PC-9 (cell line): ENCODE measurements around the gene SLC9C1. TPM values are rescaled to one million over a fixed set of nuclear protein-coding genes. Genes with fewer than 3 reads are reported as not detected.

ENCODE experiments used
- BruUV-seq: library from RNA; stranded (reverse); fragments of 400-500 nt; replicated peaks from 2 replicates; lab custom pipeline; 2021; lab: Mats Ljungman, UMichigan
- CTCF ChIA-PET: fragments of 300-600 bp; sonication (Branson Sonifier 250); formaldehyde crosslinking; loops from one replicate; lab custom pipeline; 2022; ENCODE audit warnings: antibody characterized with exemption; lab: Charles Lee
- POLR2A ChIA-PET: fragments of 300-600 bp; sonication (Branson Sonifier 250); formaldehyde crosslinking; loops from one replicate; lab custom pipeline; 2022; ENCODE audit warnings: antibody characterized with exemption; ENCODE audit not compliant: unreplicated experiment; lab: Charles Lee
- DNase-seq, 2 experiments: peaks; one replicate each; pipeline versions ENCODE4 v3.0.0 to v3.0.0-alpha.2; 2015 to 2022; ENCODE audit warnings: mixed read lengths in 1 of 2
- H2AFZ ChIP-seq: fragments of 200-600 bp; sonication (generic); 2 replicates; pipeline ENCODE4 v1.8.1; 2017; ENCODE audit warnings: antibody characterized with exemption
- H3F3A ChIP-seq: fragments of 200-600 bp; sonication (generic); 2 replicates; pipeline ENCODE4 v1.8.1; 2017; ENCODE audit warnings: antibody characterized with exemption, mild to moderate bottlenecking, low read depth; ENCODE audit not compliant: insufficient read depth
- H3K27ac ChIP-seq: fragments of 200-600 bp; sonication (generic); 2 replicates; pipeline ENCODE4 v1.6.1; 2016; ENCODE audit warnings: mixed run types
- H3K27me3 ChIP-seq: fragments of 200-600 bp; sonication (generic); 2 replicates; pipeline ENCODE4 v1.6.1; 2016; ENCODE audit warnings: low read depth, mixed run types; ENCODE audit not compliant: insufficient read depth
- H3K36me3 ChIP-seq: fragments of 200-600 bp; sonication (generic); 2 replicates; pipeline ENCODE4 v1.6.1; 2016; ENCODE audit warnings: low read depth, mixed run types
- H3K4me1 ChIP-seq: fragments of 200-600 bp; sonication (generic); replicated peaks from 2 replicates; pipeline ENCODE4 v1.6.1; 2016; ENCODE audit warnings: mixed run types; ENCODE audit not compliant: insufficient read depth
- H3K4me2 ChIP-seq: fragments of 200-600 bp; sonication (generic); 2 replicates; pipeline ENCODE4 v1.6.1; 2017; ENCODE audit warnings: mixed run types
- H3K4me3 ChIP-seq: fragments of 200-600 bp; sonication (generic); 2 replicates; pipeline ENCODE4 v1.6.1; 2016; ENCODE audit warnings: mixed run types
- H3K79me2 ChIP-seq: fragments of 200-600 bp; sonication (generic); 2 replicates; pipeline ENCODE4 v1.6.1; 2017; ENCODE audit warnings: low read depth, mixed run types
- H3K9me2 ChIP-seq: fragments of 200-600 bp; sonication (generic); 2 replicates; pipeline ENCODE4 v1.8.1; 2017; ENCODE audit warnings: mild to moderate bottlenecking; ENCODE audit not compliant: insufficient read depth
- H3K9me3 ChIP-seq: fragments of 200-600 bp; sonication (generic); 2 replicates; pipeline ENCODE4 v1.8.1; 2016; ENCODE audit warnings: low read depth; ENCODE audit not compliant: insufficient read depth
- H4K20me1 ChIP-seq: fragments of 200-600 bp; sonication (generic); 2 replicates; pipeline ENCODE4 v1.8.1; 2017; ENCODE audit not compliant: insufficient read depth
- EZH2 ChIP-seq: fragments of 200-600 bp; sonication (generic); IDR thresholded peaks from 2 replicates; pipeline ENCODE4 v1.8.0; 2017; ENCODE audit warnings: antibody characterized with exemption, low read depth
- intact Hi-C: fragments of 100-400 bp; cut with micrococcal nuclease; formaldehyde crosslinking; loops from one replicate; pipeline ENCODE4 v1.10.0; 2022; ENCODE audit not compliant: unreplicated experiment
- total RNA-seq: library from RNA; stranded (reverse); gene quantifications from 2 replicates; pipeline ENCODE4 v1.2.3, GENCODE V29; 2021
- TF ChIP-seq, protein P1 (sequence below): fragments of 200-600 bp; sonication (generic); conservative IDR thresholded peaks from 2 replicates; pipeline ENCODE4 v1.6.1; 2017; ENCODE audit warnings: mixed run types, antibody characterized with exemption, mild to moderate bottlenecking, moderate library complexity

Gene SLC9C1
- total RNA-seq, 1 experiment from 2014 or later, result not detected

GRCh38 chr3:112233083-112233482 lies 60.9 kb downstream of the SLC9C1 start:
- intact Hi-C loops, result no loop called here
- Histone ChIP-seq H3K9me2 (no peaks in the 10 kb centered on the region), H3K79me2 (no peaks in the 10 kb centered on the region), H3K27ac (no peak overlapping the region), H3K4me1 (no peaks in the 10 kb centered on the region), H3K36me3 (no peaks in the 10 kb centered on the region), H2AFZ (no peak overlapping the region), H3K27me3 (no peaks in the 10 kb centered on the region), H3K4me2 (no peak overlapping the region), H4K20me1 (no peaks in the 10 kb centered on the region), H3K4me3 (no peak overlapping the region), H3K9me3 (no peaks in the 10 kb centered on the region), H3F3A (no peaks in the 10 kb centered on the region)
- DNase-seq, result no peak
- CTCF ChIA-PET, result no interaction called here
- POLR2A ChIA-PET, result no interaction called here
- TF ChIP-seq, protein P1, sequence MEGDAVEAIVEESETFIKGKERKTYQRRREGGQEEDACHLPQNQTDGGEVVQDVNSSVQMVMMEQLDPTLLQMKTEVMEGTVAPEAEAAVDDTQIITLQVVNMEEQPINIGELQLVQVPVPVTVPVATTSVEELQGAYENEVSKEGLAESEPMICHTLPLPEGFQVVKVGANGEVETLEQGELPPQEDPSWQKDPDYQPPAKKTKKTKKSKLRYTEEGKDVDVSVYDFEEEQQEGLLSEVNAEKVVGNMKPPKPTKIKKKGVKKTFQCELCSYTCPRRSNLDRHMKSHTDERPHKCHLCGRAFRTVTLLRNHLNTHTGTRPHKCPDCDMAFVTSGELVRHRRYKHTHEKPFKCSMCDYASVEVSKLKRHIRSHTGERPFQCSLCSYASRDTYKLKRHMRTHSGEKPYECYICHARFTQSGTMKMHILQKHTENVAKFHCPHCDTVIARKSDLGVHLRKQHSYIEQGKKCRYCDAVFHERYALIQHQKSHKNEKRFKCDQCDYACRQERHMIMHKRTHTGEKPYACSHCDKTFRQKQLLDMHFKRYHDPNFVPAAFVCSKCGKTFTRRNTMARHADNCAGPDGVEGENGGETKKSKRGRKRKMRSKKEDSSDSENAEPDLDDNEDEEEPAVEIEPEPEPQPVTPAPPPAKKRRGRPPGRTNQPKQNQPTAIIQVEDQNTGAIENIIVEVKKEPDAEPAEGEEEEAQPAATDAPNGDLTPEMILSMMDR, result no peak
- no peak for TF ChIP-seq EZH2
- BruUV-seq, result no TSS peak

DNA sequence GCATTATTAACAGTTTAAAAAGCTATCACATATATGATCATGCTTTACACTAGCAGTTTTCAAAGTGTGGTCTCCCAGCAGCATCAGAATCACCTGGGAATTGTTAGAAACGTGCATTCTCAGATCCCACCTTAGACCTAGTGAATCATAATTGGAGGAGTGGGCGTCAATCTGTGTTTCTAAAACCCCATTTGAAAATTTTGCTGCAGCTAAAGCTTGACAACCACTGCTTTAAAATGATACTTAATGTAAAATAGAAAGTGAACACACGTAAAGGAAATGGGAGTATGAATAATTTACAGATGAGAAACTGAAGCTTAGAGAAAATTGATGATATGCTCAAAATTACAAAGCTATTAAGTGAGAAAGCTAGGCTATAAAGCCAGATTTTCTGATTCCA lies 62.3 kb downstream of the SLC9C1 start:
- POLR2A ChIA-PET, result no interaction called here
- Histone ChIP-seq H3K4me1 (no peaks in the 10 kb centered on the region), H3K4me3 (no peak overlapping the region), H3K9me3 (no peaks in the 10 kb centered on the region), H3K36me3 (no peaks in the 10 kb centered on the region), H3K9me2 (no peaks in the 10 kb centered on the region), H3K27ac (no peak overlapping the region), H3K27me3 (no peaks in the 10 kb centered on the region), H4K20me1 (no peaks in the 10 kb centered on the region), H2AFZ (no peak overlapping the region), H3K79me2 (no peaks in the 10 kb centered on the region), H3K4me2 (no peak overlapping the region), H3F3A (no peaks in the 10 kb centered on the region)
- CTCF ChIA-PET, result no interaction called here
- DNase-seq, result no peak
- intact Hi-C loops, result no loop called here
- TF ChIP-seq, protein P1, result no peak
- no peak for TF ChIP-seq EZH2
- no TSS peak for BruUV-seq

DNA sequence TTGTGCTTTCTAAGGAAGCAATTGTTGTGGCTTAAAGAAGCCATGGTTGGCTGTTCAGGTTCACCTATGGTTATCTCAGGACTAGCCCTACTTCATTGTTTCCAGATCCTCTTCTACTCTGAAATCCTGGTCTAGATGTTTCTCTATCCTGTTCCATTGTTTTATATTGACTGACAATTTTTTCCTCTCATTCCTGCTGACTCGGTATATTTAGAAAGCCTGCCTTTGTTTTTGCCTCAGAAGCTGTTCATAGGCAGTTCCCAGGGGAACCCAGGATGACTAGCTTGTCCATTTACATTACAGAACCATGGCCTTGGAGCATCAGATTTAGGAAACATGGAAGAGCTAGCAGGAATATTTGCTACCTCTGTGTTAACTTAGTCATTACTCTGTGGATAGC lies 64.0 kb downstream of the SLC9C1 start:
- DNase-seq, result no peak
- Histone ChIP-seq H3F3A (no peaks in the 10 kb centered on the region), H3K4me3 (no peak overlapping the region), H3K4me2 (no peak overlapping the region), H4K20me1 (no peaks in the 10 kb centered on the region), H3K36me3 (no peaks in the 10 kb centered on the region), H3K79me2 (no peaks in the 10 kb centered on the region), H3K9me2 (peaks cover 8% of the 10 kb centered on the region; the same call in 1 of the 2 replicates), H2AFZ (no peak overlapping the region), H3K4me1 (no peaks in the 10 kb centered on the region), H3K27me3 (no peaks in the 10 kb centered on the region), H3K9me3 (0 out of 2 replicates have a peak, but pooled peaks cover under 1% of the 10 kb centered on the region), H3K27ac (no peak overlapping the region)
- CTCF ChIA-PET, result no interaction called here
- intact Hi-C loops, result no loop called here
- POLR2A ChIA-PET, result interaction anchor here (0.6 kb wide), 1 partner anchor 176 kb away, joined by 6 read pairs; no protein-coding TSS in a partner anchor
- BruUV-seq, result no TSS peak
- TF ChIP-seq EZH2, result no peak
- TF ChIP-seq, protein P1, result no peak
